ENCODE results near the gene CLASRP. TPM values are rescaled to one million over a fixed set of nuclear protein-coding genes. Genes with fewer than 3 reads are reported as not detected.
A peak's percentile ranks its signal among the peaks of the same experiment; 100 is the strongest.

The CLASRP gene
- total RNA-seq, 1 experiment from 2014 or later: 79.9 TPM

- TF ChIP-seq ATF3 (IDR thresholded peaks at IDR 0.05) (no peak), POLR2AphosphoS5 (IDR thresholded peaks at IDR 0.05; ENCODE audit: low read depth, low read length) (peak; percentile 44; the same call in 1 of the 2 replicates)
- ChIA-PET CTCF (no interaction called here), POLR2A (no interaction called here), RAD21 (ENCODE audit: low non-redundant PET in 1 of 2, low total read pairs in 2 of 2, uncharacterized antibody in 2 of 2, unreplicated experiment in 2 of 2) (interaction anchor here in 1 of 2 experiments (0.6 kb wide), 1 partner anchor 124 kb away, joined by 3 read pairs; no protein-coding TSS in a partner anchor)
- H3K27me3 ChIP-seq (ENCODE audit: insufficient read depth, low read length): no peaks in the 10 kb centered on the region
- H3K27ac ChIP-seq (ENCODE audit: low read depth, low read length): peak overlapping the region; percentile 83
- intact Hi-C loops (cut with micrococcal nuclease): loop anchor here (5.0 kb wide), 1 partner anchor 262 kb away; no protein-coding TSS in a partner anchor
- no peak overlapping the region for H2AFZ ChIP-seq (ENCODE audit: low read depth, low read length, poor library complexity, severe bottlenecking)
- no peaks in the 10 kb centered on the region for H4K20me1 ChIP-seq (ENCODE audit: insufficient read depth)
- ATAC-seq (peak; percentile 74), DNase-seq (ENCODE audit: low read depth, low spot score) (peak; percentile 54)
- H3K9me2 ChIP-seq (ENCODE audit: insufficient read depth): no peaks in the 10 kb centered on the region
- H3K9me3 ChIP-seq (ENCODE audit: control insufficient read depth in 1 of 2, insufficient read depth in 1 of 2, low read depth in 1 of 2, low read length in 2 of 2): no peaks in the 10 kb centered on the region
- no TSS peak for BruUV-seq (replicated peaks)
- peaks cover 40% of the 10 kb centered on the region for H3K79me2 ChIP-seq (ENCODE audit: insufficient read depth, low read length)
- peaks cover 6 to 8% of the 10 kb centered on the region in 2 experiments; a peak in 2 of 4 replicates for H3K36me3 ChIP-seq (ENCODE audit: control insufficient read depth in 1 of 2, insufficient read depth in 2 of 2, low read length in 2 of 2)
- H3K9ac ChIP-seq (ENCODE audit: low read length): peak overlapping the region; percentile 95
- H3K4me3 ChIP-seq (replicated peaks in 1 of 2; ENCODE audit: low read depth in 1 of 2, low read length in 2 of 2): peak overlapping the region; percentile 87 to 93
- H3K4me2 ChIP-seq (ENCODE audit: low read length): peak overlapping the region; percentile 94
- H3K4me1 ChIP-seq (ENCODE audit: control insufficient read depth in 1 of 2, insufficient read depth in 2 of 2, low read length in 2 of 2): peaks cover 26 to 41% of the 10 kb centered on the region in 2 experiments
Observed at GRCh38 chr19:45075301-45076028, 36.6 kb downstream of the CLASRP start.

GRCh38 chr19:45076029-45076850 is 37.4 kb downstream of the CLASRP start, which contains the start of gene ZNF296:
Gene ZNF296 (minus strand): TSS chr19:45076478. CDS start chr19:45076373, 105 bp downstream.
- peak; percentile 78 for ATAC-seq
- Histone ChIP-seq H2AFZ (ENCODE audit: low read depth, low read length, poor library complexity, severe bottlenecking) (peak within 1 kb of the TSS; percentile 77), H3K36me3 (ENCODE audit: control insufficient read depth in 1 of 2, insufficient read depth in 2 of 2, low read length in 2 of 2) (peaks cover 0 to 1% of the 10 kb centered on the region in 2 experiments; a peak in 2 of 4 replicates), H3K4me2 (ENCODE audit: low read length) (peak within 1 kb of the TSS; percentile 94), H3K4me1 (ENCODE audit: control insufficient read depth in 1 of 2, insufficient read depth in 2 of 2, low read length in 2 of 2) (peaks cover 31 to 45% of the 10 kb centered on the region in 2 experiments), H3K4me3 (replicated peaks in 1 of 2; ENCODE audit: low read depth in 1 of 2, low read length in 2 of 2) (peak within 1 kb of the TSS; percentile 87 to 93), H3K9ac (ENCODE audit: low read length) (peak within 1 kb of the TSS; percentile 95), H3K9me2 (ENCODE audit: insufficient read depth) (no peaks in the 10 kb centered on the region), H3K79me2 (ENCODE audit: insufficient read depth, low read length) (peaks cover 48% of the 10 kb centered on the region), H3K27me3 (ENCODE audit: insufficient read depth, low read length) (no peaks in the 10 kb centered on the region), H3K9me3 (ENCODE audit: control insufficient read depth in 1 of 2, insufficient read depth in 1 of 2, low read depth in 1 of 2, low read length in 2 of 2) (no peaks in the 10 kb centered on the region), H3K27ac (ENCODE audit: low read depth, low read length) (peak within 1 kb of the TSS; percentile 83), H4K20me1 (ENCODE audit: insufficient read depth) (no peaks in the 10 kb centered on the region)
- no TSS peak for BruUV-seq (replicated peaks)
- DNase-seq (ENCODE audit: low read depth, low spot score): peak; percentile 75
- TF ChIP-seq SIN3A (IDR thresholded peaks at IDR 0.05; ENCODE audit: low read depth): peak; percentile 87; the same call in 1 of the 2 replicates
- peak; percentile 96 for TF ChIP-seq MAX (IDR thresholded peaks at IDR 0.05)
- no peak for TF ChIP-seq ATF3 (IDR thresholded peaks at IDR 0.05)
- TF ChIP-seq POLR2A (IDR thresholded peaks at IDR 0.05; ENCODE audit: borderline replicate concordance, extremely low read depth, insufficient read depth, insufficient read length): peak; percentile 85
- TF ChIP-seq YY1 (IDR thresholded peaks at IDR 0.05; ENCODE audit: extremely low read depth, insufficient replicate concordance, low read depth, low read length): no peak
- TF ChIP-seq JUND (IDR thresholded peaks at IDR 0.05): no peak
- peak; percentile 90; the same call in 1 of the 2 replicates for TF ChIP-seq ZFX (IDR thresholded peaks at IDR 0.05)
- TF ChIP-seq EZH2phosphoT487 (IDR thresholded peaks at IDR 0.05; ENCODE audit: borderline replicate concordance): no peak
- TF ChIP-seq TCF7L2 (IDR thresholded peaks at IDR 0.05; ENCODE audit: borderline replicate concordance, extremely low read depth, insufficient read depth, insufficient read length): peak; percentile 69
- TF ChIP-seq POLR2AphosphoS5 (IDR thresholded peaks at IDR 0.05; ENCODE audit: low read depth, low read length): peak; percentile 88
- RAD21 ChIA-PET (ENCODE audit: low non-redundant PET in 1 of 2, low total read pairs in 2 of 2, uncharacterized antibody in 2 of 2, unreplicated experiment in 2 of 2): interaction anchor here in 1 of 2 experiments (0.6 kb wide), 1 partner anchor 124 kb away, joined by 3 read pairs; no protein-coding TSS in a partner anchor
- CTCF ChIA-PET: interaction anchor here (1.3 to 1.7 kb wide), 2 partner anchors 15 to 17 kb away, joined by 3 to 5 read pairs; no protein-coding TSS in a partner anchor
- POLR2A ChIA-PET: interaction anchor here (0.9 kb wide), 1 partner anchor 15 kb away, joined by 3 read pairs; no protein-coding TSS in a partner anchor
- intact Hi-C loops (cut with micrococcal nuclease): loop anchor here (5.0 kb wide), 1 partner anchor 261 kb away; no protein-coding TSS in a partner anchor

Data from HCT116 (cell line).